ENCODE data around the gene TMTC2.

Gene TMTC2

GRCh38 chr12:82950356-82950755, 263.6 kb downstream of the TMTC2 start:
- TF ChIP-seq CTCF (IDR thresholded peaks at IDR 0.05; ENCODE audit: insufficient read depth, low read length, poor library complexity, severe bottlenecking) = no peak
- Histone ChIP-seq H3K4me3 (replicated peaks; ENCODE audit: low read depth, low read length) (no peak overlapping the region), H3K27me3 (replicated peaks; ENCODE audit: control insufficient read depth, insufficient read depth, low read length) (no peaks in the 10 kb centered on the region), H3K36me3 (ENCODE audit: control insufficient read depth, insufficient read depth, low read length) (no peaks in the 10 kb centered on the region)
- DNase-seq (ENCODE audit: extremely low read depth, insufficient read length) = no peak

GRCh38 chr12:82952946-82953345, 266.2 kb downstream of the TMTC2 start:
- DNase-seq (ENCODE audit: extremely low read depth, insufficient read length) = no peak
- H3K36me3 ChIP-seq (ENCODE audit: control insufficient read depth, insufficient read depth, low read length) = no peaks in the 10 kb centered on the region
- H3K4me3 ChIP-seq (replicated peaks; ENCODE audit: low read depth, low read length) = no peak overlapping the region
- no peak for TF ChIP-seq CTCF (IDR thresholded peaks at IDR 0.05; ENCODE audit: insufficient read depth, low read length, poor library complexity, severe bottlenecking)
- H3K27me3 ChIP-seq (replicated peaks; ENCODE audit: control insufficient read depth, insufficient read depth, low read length) = no peaks in the 10 kb centered on the region

- H3K36me3 ChIP-seq (ENCODE audit: control insufficient read depth, insufficient read depth, low read length) = no peaks in the 10 kb centered on the region
- no peaks in the 10 kb centered on the region for H3K27me3 ChIP-seq (replicated peaks; ENCODE audit: control insufficient read depth, insufficient read depth, low read length)
- TF ChIP-seq CTCF (IDR thresholded peaks at IDR 0.05; ENCODE audit: insufficient read depth, low read length, poor library complexity, severe bottlenecking) = no peak
- H3K4me3 ChIP-seq (replicated peaks; ENCODE audit: low read depth, low read length) = no peak overlapping the region
- DNase-seq (ENCODE audit: extremely low read depth, insufficient read length) = no peak
Observed at GRCh38 chr12:82953397-82953796, 266.7 kb downstream of the TMTC2 start.

GRCh38 chr12:82954064-82954463, 267.4 kb downstream of the TMTC2 start:
- no peak for DNase-seq (ENCODE audit: extremely low read depth, insufficient read length)
- Histone ChIP-seq H3K4me3 (replicated peaks; ENCODE audit: low read depth, low read length) (no peak overlapping the region), H3K27me3 (replicated peaks; ENCODE audit: control insufficient read depth, insufficient read depth, low read length) (no peaks in the 10 kb centered on the region), H3K36me3 (ENCODE audit: control insufficient read depth, insufficient read depth, low read length) (no peaks in the 10 kb centered on the region)
- no peak for TF ChIP-seq CTCF (IDR thresholded peaks at IDR 0.05; ENCODE audit: insufficient read depth, low read length, poor library complexity, severe bottlenecking)

GRCh38 chr12:82954572-82954971, 267.9 kb downstream of the TMTC2 start:
- H3K36me3 ChIP-seq (ENCODE audit: control insufficient read depth, insufficient read depth, low read length) = no peaks in the 10 kb centered on the region
- no peak for DNase-seq (ENCODE audit: extremely low read depth, insufficient read length)
- H3K4me3 ChIP-seq (replicated peaks; ENCODE audit: low read depth, low read length) = no peak overlapping the region
- H3K27me3 ChIP-seq (replicated peaks; ENCODE audit: control insufficient read depth, insufficient read depth, low read length) = no peaks in the 10 kb centered on the region
- TF ChIP-seq CTCF (IDR thresholded peaks at IDR 0.05; ENCODE audit: insufficient read depth, low read length, poor library complexity, severe bottlenecking) = no peak

- no peaks in the 10 kb centered on the region for H3K27me3 ChIP-seq (replicated peaks; ENCODE audit: control insufficient read depth, insufficient read depth, low read length)
- H3K36me3 ChIP-seq (ENCODE audit: control insufficient read depth, insufficient read depth, low read length) = no peaks in the 10 kb centered on the region
- no peak for TF ChIP-seq CTCF (IDR thresholded peaks at IDR 0.05; ENCODE audit: insufficient read depth, low read length, poor library complexity, severe bottlenecking)
- no peak for DNase-seq (ENCODE audit: extremely low read depth, insufficient read length)
- H3K4me3 ChIP-seq (replicated peaks; ENCODE audit: low read depth, low read length) = no peak overlapping the region
Observed at GRCh38 chr12:82955043-82955442, 268.3 kb downstream of the TMTC2 start.

Measured in GM06990 (cell line).